Osteocyte (in vitro differentiated cells): Measurements from ENCODE around the gene SEZ6L2. TPM values are rescaled to one million over a fixed set of nuclear protein-coding genes. Genes with fewer than 3 reads are reported as not detected.

ENCODE experiments used
- DNase-seq: peaks from one replicate; pipeline ENCODE4 v3.0.0; 2021; ENCODE audit warnings: mixed read lengths; ENCODE audit not compliant: unreplicated experiment; ENCODE audit errors: extremely low spot score
- H3K27ac Mint-ChIP-seq: one replicate; pipeline ENCODE4 v1.8.0; 2021; ENCODE audit warnings: mild to moderate bottlenecking, mixed read lengths; ENCODE audit not compliant: unreplicated experiment
- H3K27me3 Mint-ChIP-seq: one replicate; pipeline ENCODE4 v1.8.0; 2021; ENCODE audit warnings: mixed read lengths; ENCODE audit not compliant: unreplicated experiment
- H3K36me3 Mint-ChIP-seq: one replicate; pipeline ENCODE4 v1.8.0; 2021; ENCODE audit warnings: mixed read lengths; ENCODE audit not compliant: unreplicated experiment
- H3K4me1 Mint-ChIP-seq: one replicate; pipeline ENCODE4 v1.8.0; 2021; ENCODE audit warnings: mixed read lengths; ENCODE audit not compliant: unreplicated experiment
- H3K4me3 Mint-ChIP-seq: one replicate; pipeline ENCODE4 v1.8.0; 2021; ENCODE audit warnings: mild to moderate bottlenecking, moderate library complexity, mixed read lengths; ENCODE audit not compliant: unreplicated experiment
- H3K9me3 Mint-ChIP-seq: one replicate; pipeline ENCODE4 v1.8.0; 2021; ENCODE audit warnings: mixed read lengths; ENCODE audit not compliant: unreplicated experiment
- total RNA-seq: library from RNA; stranded (reverse); gene quantifications from 2 replicates; pipeline ENCODE4 v1.2.1, GENCODE V29; 2021
- TF ChIP-seq, protein P1 (sequence below): fragments of 200-600 bp; sonication (generic); IDR thresholded peaks from 2 replicates; pipeline ENCODE4 v1.5.0; 2021; ENCODE audit warnings: antibody characterized with exemption, mild to moderate bottlenecking, moderate library complexity

The SEZ6L2 gene
- total RNA-seq, 1 donor from 2014 or later: 19.3 TPM

GRCh38 chr16:29904947-29905346 lies 5.6 kb upstream of the SEZ6L2 start:
- DNase-seq: no peak
- Mint-ChIP-seq H3K4me3 (no peak overlapping the region), H3K27me3 (no peaks in the 10 kb centered on the region), H3K27ac (no peak overlapping the region), H3K4me1 (peaks cover 5% of the 10 kb centered on the region), H3K36me3 (peaks cover 1% of the 10 kb centered on the region), H3K9me3 (no peaks in the 10 kb centered on the region)
- TF ChIP-seq, protein P1, sequence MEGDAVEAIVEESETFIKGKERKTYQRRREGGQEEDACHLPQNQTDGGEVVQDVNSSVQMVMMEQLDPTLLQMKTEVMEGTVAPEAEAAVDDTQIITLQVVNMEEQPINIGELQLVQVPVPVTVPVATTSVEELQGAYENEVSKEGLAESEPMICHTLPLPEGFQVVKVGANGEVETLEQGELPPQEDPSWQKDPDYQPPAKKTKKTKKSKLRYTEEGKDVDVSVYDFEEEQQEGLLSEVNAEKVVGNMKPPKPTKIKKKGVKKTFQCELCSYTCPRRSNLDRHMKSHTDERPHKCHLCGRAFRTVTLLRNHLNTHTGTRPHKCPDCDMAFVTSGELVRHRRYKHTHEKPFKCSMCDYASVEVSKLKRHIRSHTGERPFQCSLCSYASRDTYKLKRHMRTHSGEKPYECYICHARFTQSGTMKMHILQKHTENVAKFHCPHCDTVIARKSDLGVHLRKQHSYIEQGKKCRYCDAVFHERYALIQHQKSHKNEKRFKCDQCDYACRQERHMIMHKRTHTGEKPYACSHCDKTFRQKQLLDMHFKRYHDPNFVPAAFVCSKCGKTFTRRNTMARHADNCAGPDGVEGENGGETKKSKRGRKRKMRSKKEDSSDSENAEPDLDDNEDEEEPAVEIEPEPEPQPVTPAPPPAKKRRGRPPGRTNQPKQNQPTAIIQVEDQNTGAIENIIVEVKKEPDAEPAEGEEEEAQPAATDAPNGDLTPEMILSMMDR: no peak

DNA sequence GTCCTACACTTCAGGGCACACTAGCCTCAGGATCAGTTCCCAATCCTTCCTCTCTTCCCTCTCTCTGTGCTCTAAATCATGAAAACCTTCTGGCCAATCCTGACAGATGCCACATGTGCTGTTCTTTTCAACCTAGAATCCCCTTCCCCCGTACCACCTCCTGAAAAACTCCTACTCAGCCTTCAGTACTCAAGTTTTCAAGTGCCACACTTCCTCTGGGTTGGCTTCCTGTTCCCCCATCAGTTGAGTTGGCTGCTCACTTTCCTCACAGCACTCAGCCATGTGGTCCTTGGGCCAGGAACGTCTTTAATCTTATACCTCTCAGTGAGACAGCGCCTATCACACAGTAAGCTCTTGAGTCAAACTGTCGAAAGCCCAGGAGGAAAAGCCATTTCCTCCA lies 4.2 kb upstream of the SEZ6L2 start:
- Mint-ChIP-seq H3K27ac (no peak overlapping the region), H3K36me3 (peaks cover 1% of the 10 kb centered on the region), H3K4me1 (peaks cover 15% of the 10 kb centered on the region), H3K4me3 (no peak overlapping the region), H3K27me3 (peaks cover 6% of the 10 kb centered on the region), H3K9me3 (no peaks in the 10 kb centered on the region)
- DNase-seq: no peak
- TF ChIP-seq, protein P1: no peak

- H3K9me3 Mint-ChIP-seq: no peaks in the 10 kb centered on the region
- DNase-seq: no peak
- no peaks in the 10 kb centered on the region for H3K36me3 Mint-ChIP-seq
- H3K27ac Mint-ChIP-seq: no peak overlapping the region
- TF ChIP-seq, protein P1: no peak
- H3K4me3 Mint-ChIP-seq: no peak overlapping the region
- peaks cover 17% of the 10 kb centered on the region for H3K4me1 Mint-ChIP-seq
- peaks cover 19% of the 10 kb centered on the region for H3K27me3 Mint-ChIP-seq
Observed at GRCh38 chr16:29901607-29901945, 2.2 kb upstream of the SEZ6L2 start.

DNA sequence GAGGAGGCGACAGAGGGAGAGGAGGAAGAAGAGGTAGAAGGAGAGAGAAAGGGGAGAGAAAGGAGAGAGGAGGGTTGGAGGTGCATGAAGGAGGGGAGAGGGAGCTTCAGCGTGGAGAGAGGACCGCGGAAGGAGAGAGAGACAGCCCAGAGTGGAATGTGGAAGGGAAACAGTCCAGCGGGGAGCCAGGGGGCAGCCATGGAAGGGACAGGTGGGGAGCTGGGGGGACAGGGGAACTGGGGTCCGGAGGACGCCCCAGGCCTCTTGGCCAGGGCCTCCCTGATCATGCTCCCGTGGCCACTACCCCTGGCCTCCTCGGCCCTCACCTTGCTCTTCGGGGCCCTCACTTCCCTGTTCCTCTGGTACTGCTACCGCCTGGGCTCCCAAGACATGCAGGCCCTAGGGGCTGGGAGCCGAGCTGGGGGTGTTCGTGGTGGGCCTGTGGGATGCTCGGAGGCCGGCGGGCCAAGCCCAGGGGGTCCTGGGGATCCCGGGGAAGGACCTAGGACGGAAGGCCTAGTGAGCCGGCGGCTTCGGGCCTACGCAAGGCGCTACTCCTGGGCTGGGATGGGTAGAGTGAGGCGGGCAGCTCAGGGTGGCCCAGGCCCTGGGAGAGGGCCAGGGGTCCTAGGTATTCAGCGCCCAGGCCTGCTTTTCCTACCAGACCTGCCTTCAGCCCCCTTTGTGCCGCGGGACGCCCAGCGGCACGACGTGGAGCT lies 1.7 kb upstream of the SEZ6L2 start:
- Mint-ChIP-seq H3K9me3 (no peaks in the 10 kb centered on the region), H3K27ac (no peak overlapping the region), H3K27me3 (peaks cover 19% of the 10 kb centered on the region), H3K4me3 (peak overlapping the region; percentile 86), H3K4me1 (peaks cover 17% of the 10 kb centered on the region), H3K36me3 (no peaks in the 10 kb centered on the region)
- DNase-seq: no peak
- TF ChIP-seq, protein P1: no peak

DNA sequence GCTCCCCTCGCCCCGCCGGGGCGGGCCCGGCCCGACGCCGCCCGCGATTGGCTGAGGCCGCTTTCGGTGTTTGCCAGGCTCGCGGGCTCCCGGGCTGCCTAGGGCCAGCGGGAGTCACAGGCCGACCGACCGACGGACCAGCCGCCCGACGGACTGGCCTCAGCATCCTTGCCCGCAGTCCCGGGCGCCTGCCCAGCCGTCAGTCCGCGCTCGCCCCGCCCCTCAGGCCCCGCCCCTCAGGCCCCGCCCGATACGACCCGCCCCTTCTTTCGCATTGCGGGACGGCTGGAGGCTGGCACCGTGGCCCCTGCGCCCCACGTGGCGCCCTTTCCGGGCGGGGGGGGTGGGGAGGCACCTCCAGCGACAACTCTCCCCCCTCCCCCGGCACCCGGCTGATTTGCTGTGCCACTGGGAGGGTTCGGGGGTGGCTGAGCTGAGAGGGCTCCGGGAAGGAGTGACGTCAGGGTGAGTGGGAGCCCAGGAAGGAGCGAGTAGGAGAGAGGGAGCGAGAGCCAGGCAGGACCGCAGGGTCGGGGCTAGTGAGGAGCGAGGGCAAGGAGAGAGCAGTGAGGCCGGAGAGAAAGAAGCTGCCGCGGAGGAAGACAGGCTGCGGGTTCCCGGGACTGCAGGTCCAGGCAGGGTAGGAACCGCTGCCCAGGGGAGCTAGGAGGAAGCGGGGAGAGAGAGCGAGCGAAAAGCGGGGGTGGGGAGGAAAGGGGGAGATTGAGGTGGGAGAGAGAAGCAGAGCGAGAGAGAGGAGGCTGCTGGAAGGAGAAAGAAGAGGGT lies 945 bp upstream of the SEZ6L2 start, which contains the start of gene ASPHD1:
TSS of gene ASPHD1 (plus strand) at position 387 of the 786 bp plus-strand sequence. CDS start 484 bp downstream, outside the sequence.
- Mint-ChIP-seq H3K27me3 (peaks cover 19% of the 10 kb centered on the region), H3K36me3 (no peaks in the 10 kb centered on the region), H3K4me3 (peak within 1 kb of the TSS; percentile 86), H3K4me1 (peaks cover 17% of the 10 kb centered on the region), H3K9me3 (no peaks in the 10 kb centered on the region), H3K27ac (peak within 1 kb of the TSS; percentile 23)
- peak; percentile 91 for DNase-seq
- TF ChIP-seq, protein P1: no peak
